Neural progenitor cell (in vitro differentiated cells): Measurements from ENCODE around the gene VPS41.

Experiments
- EZH2 ChIP-seq: fragments of 200-600 bp; sonication (generic); IDR thresholded peaks from 2 replicates; pipeline ENCODE4 v1.6.1; 2017; ENCODE audit warnings: antibody characterized with exemption, mild to moderate bottlenecking, moderate library complexity
- EZH2phosphoT487 ChIP-seq: fragments of 200-600 bp; sonication (generic); IDR thresholded peaks from 2 replicates; pipeline ENCODE4 v1.6.1; 2017; ENCODE audit warnings: antibody characterized with exemption
- TF ChIP-seq, protein P1 (sequence below): fragments of 200-600 bp; sonication (generic); IDR thresholded peaks from 2 replicates; pipeline ENCODE4 v1.5.1; 2017; ENCODE audit warnings: antibody characterized with exemption, mild to moderate bottlenecking

DNA sequence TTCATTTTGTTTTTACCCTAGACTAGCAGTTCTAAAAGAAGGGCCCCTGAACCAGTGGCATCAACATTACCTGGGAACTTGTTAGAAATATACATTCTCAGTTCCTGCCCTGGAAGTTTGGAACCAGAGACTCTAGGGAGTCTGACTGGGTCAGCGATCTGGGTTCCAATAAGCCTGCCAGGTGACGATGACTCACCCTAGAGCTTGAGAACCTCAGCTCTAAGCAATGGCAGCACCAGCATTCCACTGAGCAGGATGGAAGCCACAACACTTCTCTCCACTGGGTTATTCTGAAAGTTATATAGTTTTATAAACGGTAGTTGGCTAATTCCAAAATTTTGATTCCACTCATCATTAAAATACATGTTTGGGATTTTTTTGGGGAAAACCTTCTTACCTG lies 180.8 kb downstream of the VPS41 start:
- TF ChIP-seq, protein P1, sequence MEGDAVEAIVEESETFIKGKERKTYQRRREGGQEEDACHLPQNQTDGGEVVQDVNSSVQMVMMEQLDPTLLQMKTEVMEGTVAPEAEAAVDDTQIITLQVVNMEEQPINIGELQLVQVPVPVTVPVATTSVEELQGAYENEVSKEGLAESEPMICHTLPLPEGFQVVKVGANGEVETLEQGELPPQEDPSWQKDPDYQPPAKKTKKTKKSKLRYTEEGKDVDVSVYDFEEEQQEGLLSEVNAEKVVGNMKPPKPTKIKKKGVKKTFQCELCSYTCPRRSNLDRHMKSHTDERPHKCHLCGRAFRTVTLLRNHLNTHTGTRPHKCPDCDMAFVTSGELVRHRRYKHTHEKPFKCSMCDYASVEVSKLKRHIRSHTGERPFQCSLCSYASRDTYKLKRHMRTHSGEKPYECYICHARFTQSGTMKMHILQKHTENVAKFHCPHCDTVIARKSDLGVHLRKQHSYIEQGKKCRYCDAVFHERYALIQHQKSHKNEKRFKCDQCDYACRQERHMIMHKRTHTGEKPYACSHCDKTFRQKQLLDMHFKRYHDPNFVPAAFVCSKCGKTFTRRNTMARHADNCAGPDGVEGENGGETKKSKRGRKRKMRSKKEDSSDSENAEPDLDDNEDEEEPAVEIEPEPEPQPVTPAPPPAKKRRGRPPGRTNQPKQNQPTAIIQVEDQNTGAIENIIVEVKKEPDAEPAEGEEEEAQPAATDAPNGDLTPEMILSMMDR, result no peak
- TF ChIP-seq EZH2phosphoT487 (no peak), EZH2 (no peak)
